Measurements from ENCODE around the gene ATP1A3.

The ATP1A3 gene

DNA sequence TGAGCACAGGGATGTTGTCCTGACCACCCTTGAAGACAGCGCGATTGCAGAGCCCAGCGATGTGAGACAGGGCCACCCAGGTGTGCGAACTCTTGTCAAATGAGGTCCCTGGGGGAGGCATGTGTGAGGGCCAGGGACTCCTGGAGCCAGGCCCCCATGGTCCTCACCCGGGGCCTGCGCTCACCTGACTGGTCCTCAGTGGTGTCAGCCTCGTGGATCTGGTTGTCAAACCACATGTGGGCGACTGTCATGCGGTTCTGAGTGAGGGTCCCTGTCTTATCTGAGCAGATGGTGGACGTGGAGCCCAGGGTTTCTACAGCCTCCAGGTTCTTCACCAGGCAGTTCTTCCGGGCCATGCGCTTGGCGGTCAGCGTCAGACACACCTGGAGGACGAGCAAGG, 12.3 kb downstream of the ATP1A3 start:
- no peak for DNase-seq

DNA sequence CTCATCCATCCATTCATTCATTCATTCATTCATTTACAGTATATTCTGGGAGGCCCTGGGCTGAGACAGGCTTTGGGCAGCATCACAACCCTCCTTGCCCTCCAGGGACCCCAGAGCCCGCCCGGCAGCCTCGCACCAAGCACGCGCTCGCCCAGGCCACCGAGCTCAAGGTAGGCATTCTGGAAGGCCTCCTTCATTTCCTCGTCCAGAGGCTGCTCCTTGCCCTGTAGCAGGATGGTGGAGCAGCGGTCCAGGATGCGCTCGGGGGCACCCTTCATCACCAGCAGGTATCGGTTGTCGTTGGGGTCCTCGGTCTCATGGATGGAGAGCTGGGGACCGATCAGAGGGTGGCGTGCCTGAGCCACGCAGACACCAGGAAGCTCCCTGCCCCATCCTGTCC, 15.6 kb downstream of the ATP1A3 start:
- DNase-seq = no peak

GRCh38 chr19:41977916-41978315, 16.1 kb downstream of the ATP1A3 start:
- no peak for DNase-seq

- DNase-seq = no peak
Observed at GRCh38 chr19:41974652-41975051, 19.4 kb downstream of the ATP1A3 start.

GRCh38 chr19:41971363-41971762, 22.7 kb downstream of the ATP1A3 start:
- DNase-seq = no peak

DNA sequence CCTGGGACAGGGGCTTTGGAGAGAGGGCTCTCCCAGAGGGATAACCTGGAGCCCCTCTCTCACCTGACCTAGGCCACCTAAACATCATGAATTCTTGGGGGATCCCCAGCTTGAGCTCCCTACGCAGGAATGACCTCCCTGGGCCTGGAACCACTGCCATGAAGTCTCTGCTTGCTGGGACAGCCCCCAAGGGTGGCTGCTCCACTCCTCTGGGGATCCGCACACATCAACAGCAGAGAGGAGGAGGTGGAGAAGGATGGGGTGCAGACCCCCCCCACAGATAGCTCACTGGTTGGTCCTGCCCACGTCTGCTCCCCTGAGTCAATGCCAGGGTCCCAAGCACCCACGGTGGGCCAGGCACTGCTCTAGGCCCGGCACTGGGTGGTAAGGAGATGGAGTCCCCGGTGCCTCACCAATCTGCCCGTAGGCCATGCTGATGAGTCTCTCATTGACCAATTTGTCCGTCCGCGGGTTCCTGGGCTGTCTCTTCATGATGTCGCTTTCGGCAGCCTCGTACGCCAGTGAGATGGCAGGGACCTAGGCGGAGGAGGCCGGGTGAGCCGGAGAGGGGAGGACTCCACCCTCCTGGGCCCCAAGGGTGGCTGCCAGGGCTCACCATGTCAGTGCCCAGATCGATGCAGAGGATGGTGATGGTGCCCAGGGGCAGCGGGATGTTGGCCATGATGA, 24.1 kb downstream of the ATP1A3 start:
- no peak for DNase-seq

GRCh38 chr19:41968751-41969595, 25.1 kb downstream of the ATP1A3 start:
- no peak for DNase-seq

- DNase-seq = no peak
Observed at GRCh38 chr19:41967054-41967783, 26.8 kb downstream of the ATP1A3 start.

GRCh38 chr19:41965106-41965505, 28.9 kb downstream of the ATP1A3 start:
- no peak for DNase-seq

- DNase-seq = no peak
Observed at GRCh38 chr19:41960973-41961372, 33.1 kb downstream of the ATP1A3 start.

DNA sequence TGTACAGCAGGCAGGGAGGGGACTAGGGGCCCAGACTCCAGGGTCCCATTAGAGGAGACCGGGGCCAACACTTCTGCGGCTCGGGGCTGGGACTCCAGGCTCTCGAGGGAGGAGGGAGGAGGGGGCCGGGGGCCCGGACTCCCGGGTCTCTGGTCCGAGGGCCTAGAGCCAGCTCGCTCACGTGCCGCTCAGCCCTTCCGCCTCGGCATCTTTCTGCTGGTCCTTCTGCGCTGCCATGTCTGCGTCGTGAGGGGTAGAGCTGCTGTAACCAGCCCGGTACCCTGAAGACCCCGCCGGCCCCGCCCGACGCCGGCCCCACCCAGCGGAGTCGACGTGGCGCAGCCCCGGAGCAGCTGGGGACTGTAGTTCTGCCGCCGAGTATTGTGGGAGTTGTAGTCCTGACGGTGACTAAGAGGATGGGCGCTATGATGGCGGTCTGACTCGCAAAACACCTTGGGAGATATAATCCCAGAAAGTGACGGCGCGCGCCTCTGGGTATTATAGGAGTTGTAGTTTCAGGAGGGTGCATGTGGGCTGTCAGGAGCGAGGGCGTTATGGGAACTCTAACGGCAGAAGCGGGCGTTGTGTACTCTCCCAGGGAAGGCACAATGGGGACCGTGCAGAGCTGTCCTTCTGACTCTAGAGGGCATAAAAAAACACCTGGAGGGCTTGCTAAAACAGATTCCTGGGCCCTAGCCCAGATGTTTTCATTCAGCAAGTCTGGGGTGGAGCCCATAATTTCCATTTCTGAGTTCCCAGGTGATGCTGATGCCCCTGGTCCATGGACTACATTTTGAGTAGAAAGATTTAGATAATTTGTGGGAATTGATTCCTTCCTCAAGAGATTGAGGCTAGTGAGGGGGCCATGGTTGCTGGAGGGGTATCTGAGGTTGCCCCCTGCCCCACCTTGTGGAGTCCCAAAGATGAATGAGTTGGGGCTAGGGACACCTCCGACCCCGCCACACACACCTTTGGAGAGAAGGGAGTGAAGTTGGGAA, 34.7 kb downstream of the ATP1A3 start, which contains the start of gene RABAC1:
RABAC1 (minus strand) TSS at position 266 of the 998 bp plus-strand sequence; CDS start at position 237, 29 bp downstream.
- DNase-seq = no peak

- no peak for DNase-seq
Observed at GRCh38 chr19:41958367-41959055, 35.5 kb downstream of the ATP1A3 start.

DNA sequence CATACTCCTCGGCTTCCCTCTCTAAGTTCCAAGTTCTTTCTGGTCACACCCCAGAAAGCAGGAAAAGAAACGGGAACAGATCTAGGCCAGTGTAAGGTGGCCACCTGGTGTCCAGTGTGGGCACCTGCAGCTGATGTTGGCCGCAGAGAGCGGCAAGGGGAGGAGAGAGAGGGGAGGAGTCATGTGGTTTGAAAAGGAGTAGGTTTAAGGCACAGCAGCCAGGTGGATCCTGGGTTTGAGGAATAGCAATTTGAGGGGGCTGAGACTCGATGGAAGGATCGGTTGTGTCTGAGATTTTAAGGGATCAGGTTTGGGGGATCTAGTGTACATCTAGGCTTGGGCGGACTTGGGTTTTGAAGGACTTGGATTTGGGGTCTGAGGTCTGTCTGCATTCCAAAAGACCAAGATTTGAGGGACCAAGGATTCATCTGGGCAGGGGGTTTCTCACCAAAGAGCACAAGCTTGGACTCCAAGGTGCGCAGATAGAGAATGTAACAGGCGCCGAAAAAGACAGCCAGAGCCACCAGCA, 36.1 kb downstream of the ATP1A3 start:
- peak; percentile 51 for DNase-seq

GRCh38 chr19:41957161-41957837, 36.7 kb downstream of the ATP1A3 start:
- no peak for DNase-seq

GRCh38 chr19:41956621-41957020, 37.4 kb downstream of the ATP1A3 start:
- DNase-seq = no peak

DNA sequence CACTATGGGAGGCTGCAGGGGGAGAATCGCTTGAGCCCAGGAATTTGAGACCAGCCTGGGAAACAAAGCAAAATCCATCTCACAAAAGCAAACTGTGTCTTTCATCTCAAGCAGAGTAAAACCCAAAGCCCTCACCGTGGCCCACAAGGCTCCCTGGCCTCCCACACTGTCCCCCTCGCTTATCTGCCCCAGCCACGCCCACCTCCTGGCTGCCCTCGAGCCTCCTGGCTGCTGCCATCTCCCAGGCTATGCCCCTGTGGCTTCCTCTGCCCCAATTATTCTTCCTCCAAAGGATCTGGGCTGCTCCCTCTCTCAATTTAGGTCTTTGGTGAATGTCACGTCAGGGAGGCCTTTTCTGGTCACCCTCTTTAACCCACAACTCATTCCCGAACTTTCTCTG, 38.5 kb downstream of the ATP1A3 start:
- DNase-seq = no peak

DNA sequence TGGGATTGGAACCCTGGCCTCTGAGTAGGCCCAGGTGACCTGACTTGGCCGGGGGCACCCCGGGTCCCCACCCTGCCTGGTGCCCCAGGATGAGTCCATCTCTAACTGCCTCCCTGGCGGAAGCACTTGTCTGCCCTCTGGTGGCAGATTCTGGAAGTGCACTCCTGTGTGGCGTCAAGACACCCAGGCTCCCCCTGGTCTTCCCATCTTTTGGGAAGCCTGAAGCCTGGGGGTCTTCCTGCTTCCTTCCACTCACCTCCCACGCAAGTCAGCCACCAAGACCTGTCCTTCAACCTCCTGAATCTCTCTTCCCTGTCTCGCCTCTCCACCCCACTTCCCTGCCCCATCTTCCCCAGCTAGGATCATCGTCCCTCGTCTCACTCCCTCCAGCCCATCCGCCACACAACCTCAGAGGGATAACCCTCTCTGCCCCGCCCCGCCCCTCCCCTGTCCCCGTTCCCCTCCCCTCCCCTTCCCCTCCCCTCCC, 42.3 kb downstream of the ATP1A3 start:
- DNase-seq = no peak

DNA sequence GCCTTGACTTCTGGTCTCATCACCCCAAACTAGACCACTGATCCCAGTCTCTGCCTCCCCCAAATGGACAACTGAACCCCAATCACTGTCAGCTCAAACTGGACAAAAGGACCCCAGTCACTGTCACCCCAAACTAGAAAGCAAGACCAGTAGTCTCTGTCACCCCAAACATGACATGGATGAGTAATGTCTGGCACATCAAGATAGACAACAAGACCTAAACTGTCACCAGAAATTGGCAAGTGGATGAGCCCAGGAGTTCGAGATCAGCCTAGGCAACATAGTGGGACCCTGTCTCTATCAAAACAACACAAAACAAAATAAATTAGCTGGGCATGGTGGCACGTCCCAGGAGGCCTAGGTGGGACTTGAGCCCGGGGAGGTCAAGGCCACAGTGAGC, 46.9 kb downstream of the ATP1A3 start:
- no peak for DNase-seq

DNA sequence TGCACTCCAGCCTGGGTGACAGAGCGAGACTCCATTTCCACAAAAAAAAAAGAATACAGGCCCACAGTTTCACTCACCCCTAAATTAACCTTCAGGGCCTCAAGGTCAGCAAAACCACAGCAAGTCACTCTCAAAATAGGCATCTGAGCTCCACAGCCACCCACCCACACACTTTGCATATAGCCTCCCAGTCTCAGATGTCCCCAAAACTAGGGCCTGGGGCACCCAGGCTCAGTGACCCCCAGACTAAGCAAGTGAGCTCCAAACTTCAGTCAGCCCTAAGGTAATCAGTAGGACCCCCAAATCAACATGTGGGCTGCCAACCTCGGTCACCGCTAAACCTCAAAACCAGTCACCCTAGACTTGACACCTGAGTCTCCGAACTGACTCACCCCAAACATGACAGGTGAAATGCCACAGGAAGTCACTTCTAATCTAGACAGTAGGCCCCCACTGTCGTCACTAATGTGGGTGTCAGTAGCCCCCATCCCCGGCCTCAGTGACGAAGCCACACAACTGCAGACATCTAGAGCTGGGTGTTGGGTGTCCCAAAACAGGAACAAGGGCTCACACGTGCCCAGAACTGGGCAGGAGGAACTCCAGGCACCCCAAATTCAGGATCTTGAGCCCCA, 48.8 kb downstream of the ATP1A3 start:
- DNase-seq = no peak

- DNase-seq = no peak
Observed at GRCh38 chr19:41944336-41944735, 49.7 kb downstream of the ATP1A3 start.
